Choroid plexus epithelial cell (primary cell): ENCODE data around the gene GSN.

Source experiments
- DNase-seq: peaks from one replicate; pipeline ENCODE4 v3.0.0-alpha.2; 2010; ENCODE audit warnings: low read depth
- H3K4me3 ChIP-seq: 2 replicates; pipeline ENCODE4 v1.5.1; 2011; ENCODE audit warnings: low read depth, mild to moderate bottlenecking, control low read depth, low read length, moderate library complexity
- CTCF ChIP-seq: conservative IDR thresholded peaks from 2 replicates; pipeline ENCODE4 v1.5.1; 2011; ENCODE audit warnings: low read depth, mild to moderate bottlenecking, control low read depth, inconsistent platforms, low read length, moderate library complexity

The GSN gene

GRCh38 chr9:121322037-121322736 lies 54.2 kb downstream of the GSN start:
- H3K4me3 ChIP-seq, result no peak overlapping the region
- peak; percentile 96 for DNase-seq

GRCh38 chr9:121322737-121323448 lies 54.9 kb downstream of the GSN start:
- TF ChIP-seq CTCF, result no peak
- peak; percentile 27 for DNase-seq
- H3K4me3 ChIP-seq, result no peak overlapping the region

More at GRCh38 chr9:121322037-121322736, 54.2 kb downstream of the GSN start:
- TF ChIP-seq CTCF, result no peak

GRCh38 chr9:121323449-121324151 lies 55.6 kb downstream of the GSN start:
- no peak overlapping the region for H3K4me3 ChIP-seq
- DNase-seq, result no peak
- TF ChIP-seq CTCF, result no peak

- DNase-seq, result no peak
- H3K4me3 ChIP-seq, result no peak overlapping the region
- TF ChIP-seq CTCF, result no peak
Measured at GRCh38 chr9:121324316-121324715, 56.4 kb downstream of the GSN start.

- TF ChIP-seq CTCF, result no peak
- no peak for DNase-seq
- H3K4me3 ChIP-seq, result no peak overlapping the region
Measured at GRCh38 chr9:121324755-121325154, 56.8 kb downstream of the GSN start.

- no peak overlapping the region for H3K4me3 ChIP-seq
- TF ChIP-seq CTCF, result no peak
- no peak for DNase-seq
Measured at GRCh38 chr9:121325387-121325786, 57.4 kb downstream of the GSN start.
